Measurements from ENCODE around the gene KDM4B.

DNA sequence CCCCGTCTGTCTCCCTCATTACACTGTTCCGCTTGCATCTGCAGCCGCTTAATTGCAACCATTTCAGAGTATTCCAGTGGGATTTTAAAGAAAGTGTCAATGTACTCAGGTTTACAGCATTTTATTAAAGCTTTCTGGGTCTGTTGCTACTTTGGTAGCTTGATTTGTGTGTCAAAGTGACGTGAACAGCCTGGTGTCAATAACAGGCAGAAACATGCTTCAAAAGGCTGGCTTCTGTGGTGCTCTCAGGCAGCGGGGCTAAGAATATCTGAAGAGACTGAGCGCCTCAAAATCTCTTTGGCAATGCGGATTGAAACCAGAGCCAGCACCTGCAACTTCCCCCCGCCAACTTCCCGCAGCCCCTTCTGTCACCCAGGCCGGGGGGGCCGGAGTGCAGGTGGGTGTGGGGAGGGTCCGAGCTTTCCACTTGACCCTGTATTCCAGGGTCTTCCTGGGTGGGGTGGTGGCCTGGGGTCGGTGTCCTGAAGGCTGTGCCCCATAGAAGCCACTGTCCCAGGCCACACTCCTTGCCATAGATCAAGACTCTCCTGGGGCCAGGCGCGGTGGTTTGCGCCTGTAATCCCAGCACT is 81.2 kb downstream of the KDM4B start:
- TF ChIP-seq, protein P1, sequence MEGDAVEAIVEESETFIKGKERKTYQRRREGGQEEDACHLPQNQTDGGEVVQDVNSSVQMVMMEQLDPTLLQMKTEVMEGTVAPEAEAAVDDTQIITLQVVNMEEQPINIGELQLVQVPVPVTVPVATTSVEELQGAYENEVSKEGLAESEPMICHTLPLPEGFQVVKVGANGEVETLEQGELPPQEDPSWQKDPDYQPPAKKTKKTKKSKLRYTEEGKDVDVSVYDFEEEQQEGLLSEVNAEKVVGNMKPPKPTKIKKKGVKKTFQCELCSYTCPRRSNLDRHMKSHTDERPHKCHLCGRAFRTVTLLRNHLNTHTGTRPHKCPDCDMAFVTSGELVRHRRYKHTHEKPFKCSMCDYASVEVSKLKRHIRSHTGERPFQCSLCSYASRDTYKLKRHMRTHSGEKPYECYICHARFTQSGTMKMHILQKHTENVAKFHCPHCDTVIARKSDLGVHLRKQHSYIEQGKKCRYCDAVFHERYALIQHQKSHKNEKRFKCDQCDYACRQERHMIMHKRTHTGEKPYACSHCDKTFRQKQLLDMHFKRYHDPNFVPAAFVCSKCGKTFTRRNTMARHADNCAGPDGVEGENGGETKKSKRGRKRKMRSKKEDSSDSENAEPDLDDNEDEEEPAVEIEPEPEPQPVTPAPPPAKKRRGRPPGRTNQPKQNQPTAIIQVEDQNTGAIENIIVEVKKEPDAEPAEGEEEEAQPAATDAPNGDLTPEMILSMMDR (IDR thresholded peaks at IDR 0.05), result no peak
- TF ChIP-seq POLR2AphosphoS5 (IDR thresholded peaks at IDR 0.05), result no peak
- no peak for TF ChIP-seq POLR2A (IDR thresholded peaks at IDR 0.05)

All from gastroesophageal sphincter (tissue), 3 donors.